H9 (cell line): ENCODE data around the gene TSPAN18. TPM values are rescaled to one million over a fixed set of nuclear protein-coding genes. Genes with fewer than 3 reads are reported as not detected.

Experiments
- DNase-seq: peaks from one replicate; pipeline ENCODE4 v3.0.0-alpha.2; 2017
- H2AFZ ChIP-seq: one replicate; pipeline ENCODE4 v1.6.1; 2013; ENCODE audit warnings: mild to moderate bottlenecking, low read length, control low read depth, moderate library complexity
- H2AK5ac ChIP-seq: 2 replicates; pipeline ENCODE4 v1.6.1; 2013; ENCODE audit warnings: low read length, control low read depth, mixed read lengths; ENCODE audit not compliant: insufficient read length
- H2BK120ac ChIP-seq: one replicate; pipeline ENCODE4 v1.6.1; 2013; ENCODE audit warnings: low read depth, mild to moderate bottlenecking, low read length, control low read depth, inconsistent platforms; ENCODE audit not compliant: poor library complexity, severe bottlenecking
- H2BK12ac ChIP-seq: 2 replicates; pipeline ENCODE4 v1.6.1; 2013; ENCODE audit warnings: low read length, control low read depth, mixed read lengths, low read depth; ENCODE audit not compliant: insufficient read length
- H2BK15ac ChIP-seq: 2 replicates; pipeline ENCODE4 v1.6.1; 2013; ENCODE audit warnings: low read depth, low read length, control low read depth
- H2BK20ac ChIP-seq: one replicate; pipeline ENCODE4 v1.6.1; 2013; ENCODE audit warnings: low read depth, mild to moderate bottlenecking, low read length, control low read depth, inconsistent platforms; ENCODE audit not compliant: poor library complexity, severe bottlenecking
- H2BK5ac ChIP-seq: 2 replicates; pipeline ENCODE4 v1.6.1; 2013; ENCODE audit warnings: low read length, control low read depth, mixed read lengths; ENCODE audit not compliant: insufficient read length
- H3K14ac ChIP-seq: 2 replicates; pipeline ENCODE4 v1.6.1; 2013; ENCODE audit warnings: low read length, control low read depth; ENCODE audit not compliant: insufficient read depth
- H3K18ac ChIP-seq: 2 replicates; pipeline ENCODE4 v1.6.1; 2013; ENCODE audit warnings: low read depth, mild to moderate bottlenecking, mixed read lengths, low read length, control low read depth; ENCODE audit not compliant: insufficient read length
- H3K23ac ChIP-seq: 2 replicates; pipeline ENCODE4 v1.6.1; 2013; ENCODE audit warnings: low read length, control low read depth, mixed read lengths, low read depth; ENCODE audit not compliant: insufficient read length
- H3K23me2 ChIP-seq: 2 replicates; pipeline ENCODE4 v1.6.1; 2013; ENCODE audit warnings: low read depth, mild to moderate bottlenecking, mixed read lengths, low read length, control low read depth; ENCODE audit not compliant: insufficient read length, poor library complexity, severe bottlenecking
- H3K27ac ChIP-seq: 2 replicates; pipeline ENCODE4 v1.5.1; 2013; ENCODE audit warnings: low read length, control low read depth, mixed read lengths, low read depth; ENCODE audit not compliant: insufficient read length
- H3K27me3 ChIP-seq: 2 replicates; pipeline ENCODE4 v1.6.1; 2013; ENCODE audit warnings: low read length, control low read depth, inconsistent platforms; ENCODE audit not compliant: insufficient read depth
- H3K4ac ChIP-seq: 2 replicates; pipeline ENCODE4 v1.6.1; 2013; ENCODE audit warnings: low read depth, mild to moderate bottlenecking, control low read depth, inconsistent platforms, low read length, moderate library complexity
- H3K4me1 ChIP-seq: 2 replicates; pipeline ENCODE4 v1.6.1; 2013; ENCODE audit warnings: low read length, control low read depth, inconsistent platforms; ENCODE audit not compliant: insufficient read depth
- H3K4me2 ChIP-seq: 2 replicates; pipeline ENCODE4 v1.6.1; 2013; ENCODE audit warnings: low read length, control low read depth, mixed read lengths; ENCODE audit not compliant: insufficient read length, insufficient read depth
- H3K56ac ChIP-seq: 2 replicates; pipeline ENCODE4 v1.6.1; 2013; ENCODE audit warnings: low read depth, mild to moderate bottlenecking, mixed read lengths, low read length, control low read depth; ENCODE audit not compliant: insufficient read length
- H3K79me1 ChIP-seq: 2 replicates; pipeline ENCODE4 v1.6.1; 2013; ENCODE audit warnings: low read depth, mild to moderate bottlenecking, moderate library complexity, low read length, control low read depth, inconsistent platforms; ENCODE audit not compliant: insufficient read depth, poor library complexity, severe bottlenecking
- H3K79me2 ChIP-seq: 2 replicates; pipeline ENCODE4 v1.6.1; 2013; ENCODE audit warnings: low read length, control low read depth, inconsistent platforms; ENCODE audit not compliant: insufficient read depth
- H3K9ac ChIP-seq: 2 replicates; pipeline ENCODE4 v1.6.1; 2013; ENCODE audit warnings: low read length, control low read depth, mixed read lengths; ENCODE audit not compliant: insufficient read length; ENCODE audit errors: extremely low read depth
- H3K9me3 ChIP-seq: one replicate; pipeline ENCODE4 v1.6.1; 2013; ENCODE audit warnings: low read depth, low read length, inconsistent platforms; ENCODE audit not compliant: control insufficient read depth
- H3T11ph ChIP-seq: one replicate; pipeline ENCODE4 v1.6.1; 2013; ENCODE audit warnings: mild to moderate bottlenecking, low read length, control low read depth, inconsistent platforms
- H4K20me1 ChIP-seq: one replicate; pipeline ENCODE4 v1.6.1; 2013; ENCODE audit not compliant: control insufficient read depth, insufficient read length, insufficient read depth
- H4K5ac ChIP-seq: 2 replicates; pipeline ENCODE4 v1.6.1; 2013; ENCODE audit warnings: low read depth, mild to moderate bottlenecking, mixed read lengths, low read length, control low read depth; ENCODE audit not compliant: insufficient read length
- H4K8ac ChIP-seq: replicated peaks from 2 replicates; pipeline ENCODE4 v1.6.1; 2013; ENCODE audit warnings: low read length, control low read depth, mixed read lengths, low read depth; ENCODE audit not compliant: insufficient read length
- H4K91ac ChIP-seq: 2 replicates; pipeline ENCODE4 v1.6.1; 2013; ENCODE audit warnings: low read depth, mild to moderate bottlenecking, moderate library complexity, mixed read lengths, low read length, control low read depth; ENCODE audit not compliant: insufficient read length
- H3K27ac Mint-ChIP-seq, 3 experiments: 2 replicates in 2 of 3; 3 replicates in 1 of 3; pipeline ENCODE4 v1.8.0; 2020 to 2021; ENCODE audit warnings: mixed read lengths in 3 of 3, mild to moderate bottlenecking in 1 of 3, moderate library complexity in 1 of 3
- H3K27me3 Mint-ChIP-seq: 2 replicates; pipeline ENCODE4 v1.8.0; 2021; ENCODE audit warnings: low read depth, mild to moderate bottlenecking, moderate library complexity, mixed read lengths
- H3K36me3 Mint-ChIP-seq, 3 experiments: 2 replicates in 2 of 3; 3 replicates in 1 of 3; pipeline ENCODE4 v1.8.0; 2020 to 2021; ENCODE audit warnings: low read depth in 3 of 3, mixed read lengths in 3 of 3; ENCODE audit not compliant: insufficient read depth in 1 of 3
- H3K4me1 Mint-ChIP-seq, 2 experiments: 2 replicates each; pipeline ENCODE4 v1.8.0; 2020; ENCODE audit warnings: mixed read lengths in 2 of 2
- H3K4me3 Mint-ChIP-seq, 2 experiments: 2 replicates in 1 of 2; 3 replicates in 1 of 2; pipeline ENCODE4 v1.8.0; 2020 to 2021; ENCODE audit warnings: mild to moderate bottlenecking in 2 of 2, mixed read lengths in 2 of 2, moderate library complexity in 1 of 2
- H3K9me3 Mint-ChIP-seq, 2 experiments: 2 replicates in 1 of 2; 3 replicates in 1 of 2; pipeline ENCODE4 v1.8.0; 2020; ENCODE audit warnings: mild to moderate bottlenecking in 2 of 2, mixed read lengths in 2 of 2, moderate library complexity in 1 of 2
- WGBS: extraction: QIAGEN DNeasy Blood & Tissue Kit; methylation state at CpG from one replicate; pipeline ENCODE4 v1.1.7; 2013; ENCODE audit warnings: missing lambda C conversion rate, low lambda C conversion rate, mixed read lengths; ENCODE audit not compliant: insufficient read length; ENCODE audit errors: extremely low coverage; 5-methylcytosine and 5-hydroxymethylcytosine counted together
- total RNA-seq: library from RNA; stranded (reverse); gene quantifications from 2 replicates; pipeline ENCODE4 v1.2.1, GENCODE V29; 2021
- TF ChIP-seq, protein P1 (sequence below): fragments of 200-600 bp; sonication (generic); conservative IDR thresholded peaks from 3 replicates; pipeline ENCODE4 v1.8.0; 2021; ENCODE audit warnings: antibody characterized with exemption, mild to moderate bottlenecking

TSPAN18 gene
- total RNA-seq, 1 experiment from 2014 or later, result 25.3 TPM

- no peak for DNase-seq
- Histone ChIP-seq H3K79me1 (no peaks in the 10 kb centered on the region), H3K56ac (no peak overlapping the region), H2BK20ac (no peak overlapping the region), H4K91ac (no peak overlapping the region), H3K18ac (no peak overlapping the region), H3K27me3 (no peaks in the 10 kb centered on the region), H3K14ac (no peak overlapping the region), H4K20me1 (no peaks in the 10 kb centered on the region), H3K79me2 (no peaks in the 10 kb centered on the region), H3K27ac (no peak overlapping the region), H2AFZ (no peak overlapping the region), H3K23ac (no peak overlapping the region), H4K8ac (no peak overlapping the region), H3K23me2 (no peaks in the 10 kb centered on the region), H2BK120ac (no peak overlapping the region), H3K4ac (no peak overlapping the region), H3T11ph (no peak overlapping the region), H2BK5ac (no peak overlapping the region), H3K9me3 (no peaks in the 10 kb centered on the region), H3K4me2 (no peak overlapping the region), H2AK5ac (no peak overlapping the region), H3K9ac (no peak overlapping the region), H4K5ac (no peak overlapping the region), H2BK15ac (no peak overlapping the region), H2BK12ac (no peak overlapping the region), H3K4me1 (no peaks in the 10 kb centered on the region)
- WGBS, result no CpG with 5 or more reads among the region's 4 CpGs
- Mint-ChIP-seq H3K27ac (no peak overlapping the region), H3K4me3 (no peak overlapping the region), H3K4me1 (peaks cover 11 to 13% of the 10 kb centered on the region in 2 experiments), H3K9me3 (peaks cover 5 to 6% of the 10 kb centered on the region in 2 experiments), H3K36me3 (peaks cover 3 to 7% (median 4%) of the 10 kb centered on the region in 3 experiments; a peak in 4 of 7 replicates), H3K27me3 (peaks cover 11% of the 10 kb centered on the region)
- TF ChIP-seq, protein P1, sequence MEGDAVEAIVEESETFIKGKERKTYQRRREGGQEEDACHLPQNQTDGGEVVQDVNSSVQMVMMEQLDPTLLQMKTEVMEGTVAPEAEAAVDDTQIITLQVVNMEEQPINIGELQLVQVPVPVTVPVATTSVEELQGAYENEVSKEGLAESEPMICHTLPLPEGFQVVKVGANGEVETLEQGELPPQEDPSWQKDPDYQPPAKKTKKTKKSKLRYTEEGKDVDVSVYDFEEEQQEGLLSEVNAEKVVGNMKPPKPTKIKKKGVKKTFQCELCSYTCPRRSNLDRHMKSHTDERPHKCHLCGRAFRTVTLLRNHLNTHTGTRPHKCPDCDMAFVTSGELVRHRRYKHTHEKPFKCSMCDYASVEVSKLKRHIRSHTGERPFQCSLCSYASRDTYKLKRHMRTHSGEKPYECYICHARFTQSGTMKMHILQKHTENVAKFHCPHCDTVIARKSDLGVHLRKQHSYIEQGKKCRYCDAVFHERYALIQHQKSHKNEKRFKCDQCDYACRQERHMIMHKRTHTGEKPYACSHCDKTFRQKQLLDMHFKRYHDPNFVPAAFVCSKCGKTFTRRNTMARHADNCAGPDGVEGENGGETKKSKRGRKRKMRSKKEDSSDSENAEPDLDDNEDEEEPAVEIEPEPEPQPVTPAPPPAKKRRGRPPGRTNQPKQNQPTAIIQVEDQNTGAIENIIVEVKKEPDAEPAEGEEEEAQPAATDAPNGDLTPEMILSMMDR, result no peak
Observed at GRCh38 chr11:44818110-44818509, 91.3 kb downstream of the TSPAN18 start.
